HG02852 (cell line): ENCODE data around the gene TTC27.
A peak's percentile ranks its signal among the peaks of the same experiment; 100 is the strongest.
"Not testable (repeated sequence)": the region's sequence is repeated elsewhere in the genome, so short reads cannot be mapped to it uniquely, and the experiment has no call there.

Experiments used
- ATAC-seq: cut with Tn5 transposase; IDR thresholded peaks from one replicate; pipeline ENCODE4 v1.9.1; 2021; ENCODE audit warnings: mild to moderate bottlenecking, moderate library complexity; ENCODE audit not compliant: unreplicated experiment

The TTC27 gene

DNA sequence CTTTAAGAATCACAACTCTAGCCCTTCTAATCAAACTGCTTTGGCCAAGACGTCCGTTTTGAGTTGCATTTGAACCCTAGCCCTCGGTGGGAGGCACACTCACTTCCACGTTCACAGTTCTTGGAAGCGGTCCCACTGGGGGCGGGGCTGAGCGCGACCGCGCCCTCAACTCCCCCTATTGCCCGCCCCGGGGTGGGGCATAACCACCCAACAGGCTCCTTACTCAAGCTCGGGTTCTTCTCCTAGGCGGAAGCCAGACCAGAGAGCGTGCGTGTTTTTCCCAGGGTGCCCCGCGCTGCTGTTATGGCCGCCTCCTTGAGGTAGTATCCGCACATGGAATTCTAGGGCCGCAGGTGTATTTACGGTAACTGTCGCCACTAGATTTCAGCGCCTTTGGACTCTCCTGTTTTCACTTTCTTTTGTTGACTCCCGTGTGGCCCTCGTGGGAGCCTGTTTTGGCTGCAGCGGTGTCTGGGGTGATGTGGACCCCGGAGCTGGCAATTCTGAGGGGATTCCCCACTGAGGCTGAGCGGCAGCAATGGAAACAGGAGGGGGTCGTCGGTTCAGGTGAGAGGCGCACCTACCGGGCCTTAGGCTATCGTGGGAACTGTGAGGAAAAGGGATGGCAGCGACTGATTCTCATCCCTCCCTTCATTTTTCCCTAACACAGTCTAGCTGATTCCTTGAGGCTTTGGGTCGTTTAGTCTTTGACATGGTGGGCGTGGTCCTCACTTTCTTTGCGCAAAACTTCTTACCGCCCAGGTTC lies at the start of gene TTC27:
TSS of gene TTC27 (plus strand) at position 237 of the 766 bp plus-strand sequence. CDS start at position 480, 243 bp downstream.
- ATAC-seq = peak; percentile 100

- peak; percentile 70 for ATAC-seq
Observed at GRCh38 chr2:32591669-32592463, 36.0 kb upstream of the TTC27 start.

GRCh38 chr2:32594573-32594972 lies 33.3 kb upstream of the TTC27 start:
- ATAC-seq = no peak

DNA sequence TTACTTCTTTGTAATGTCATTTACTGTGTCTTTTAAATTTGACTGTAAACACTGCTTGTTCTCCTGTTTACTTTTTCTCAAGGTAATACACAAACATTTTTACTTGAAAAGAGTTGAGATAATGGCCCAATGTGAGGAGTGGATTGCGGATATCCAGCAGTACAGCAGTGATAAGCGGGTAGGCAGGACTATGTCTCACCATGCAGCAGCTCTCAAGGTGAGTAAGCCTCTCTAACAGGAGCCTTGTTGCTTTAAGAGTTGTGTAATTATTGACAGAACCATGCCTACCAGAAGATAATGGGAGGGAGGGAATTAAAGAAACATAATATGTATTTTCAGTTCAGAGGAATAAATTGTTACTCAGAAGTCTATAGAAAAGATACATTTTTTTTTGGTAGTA lies 16.5 kb upstream of the TTC27 start:
- ATAC-seq = no peak

DNA sequence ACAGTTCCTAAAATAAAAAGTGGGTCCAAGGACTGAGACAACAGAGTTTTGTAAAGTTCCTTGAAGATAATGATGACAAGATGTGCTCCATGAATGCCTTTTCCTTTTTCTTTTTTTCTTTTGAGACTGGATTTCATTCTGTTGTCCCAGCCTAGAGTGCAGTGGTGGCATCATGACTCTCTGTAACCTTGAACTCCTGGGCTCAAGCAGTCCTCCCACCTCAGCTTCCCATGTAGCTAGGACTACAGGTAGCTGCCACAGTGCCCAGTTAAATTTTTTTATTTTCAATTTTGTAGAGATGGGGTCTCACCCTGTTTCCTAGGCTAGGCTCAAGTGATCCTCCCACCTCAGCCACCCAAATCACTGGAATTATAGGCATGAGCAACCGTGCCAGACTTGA lies 16.1 kb upstream of the TTC27 start:
- no peak for ATAC-seq

DNA sequence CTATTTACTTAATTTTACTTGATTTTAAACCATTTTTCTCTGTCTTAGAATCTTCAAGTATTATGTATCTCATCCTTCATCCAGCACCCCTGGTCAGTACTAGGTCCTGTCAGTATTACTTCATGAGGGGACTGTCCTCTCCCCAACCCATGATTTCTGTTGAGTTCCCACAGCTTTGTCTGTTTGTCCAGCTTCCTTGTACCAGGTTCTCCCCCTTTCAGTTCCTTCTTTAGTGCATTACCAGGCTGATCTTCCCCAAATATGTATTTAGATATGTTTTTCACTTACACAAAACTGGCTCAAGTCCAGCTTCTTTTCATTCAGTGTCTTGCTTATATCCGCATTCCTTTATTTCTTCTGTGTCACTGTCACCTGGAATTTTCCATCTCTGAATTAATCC lies 13.8 kb upstream of the TTC27 start:
- ATAC-seq = no peak

DNA sequence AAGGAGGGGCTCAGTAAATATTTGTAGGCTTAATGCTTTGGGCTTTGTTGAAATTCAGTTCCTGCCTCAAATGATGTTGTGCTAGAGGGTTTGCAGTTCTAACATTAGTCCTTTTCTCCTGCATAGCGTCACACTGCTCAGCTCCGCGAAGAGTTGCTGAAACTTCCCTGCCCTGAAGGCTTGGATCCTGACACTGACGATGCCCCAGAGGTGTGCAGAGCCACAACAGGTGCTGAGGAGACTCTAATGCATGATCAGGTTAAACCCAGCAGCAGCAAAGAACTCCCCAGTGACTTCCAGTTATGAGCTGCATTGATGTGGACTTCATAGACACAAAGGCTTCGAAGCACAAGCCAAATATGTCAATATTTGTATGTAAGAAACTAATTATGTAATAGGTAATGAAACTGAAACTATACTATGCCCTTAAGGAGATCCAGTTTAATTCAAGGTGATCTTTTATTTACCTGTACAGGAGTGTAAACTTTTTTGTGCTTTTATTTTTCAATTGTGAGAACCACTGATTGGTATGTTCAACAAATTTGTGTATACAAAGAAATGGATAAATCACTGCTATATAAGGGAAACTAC lies 10.2 kb upstream of the TTC27 start:
- ATAC-seq = no peak

GRCh38 chr2:32622570-32623310 lies 5.1 kb upstream of the TTC27 start:
- no peak for ATAC-seq

DNA sequence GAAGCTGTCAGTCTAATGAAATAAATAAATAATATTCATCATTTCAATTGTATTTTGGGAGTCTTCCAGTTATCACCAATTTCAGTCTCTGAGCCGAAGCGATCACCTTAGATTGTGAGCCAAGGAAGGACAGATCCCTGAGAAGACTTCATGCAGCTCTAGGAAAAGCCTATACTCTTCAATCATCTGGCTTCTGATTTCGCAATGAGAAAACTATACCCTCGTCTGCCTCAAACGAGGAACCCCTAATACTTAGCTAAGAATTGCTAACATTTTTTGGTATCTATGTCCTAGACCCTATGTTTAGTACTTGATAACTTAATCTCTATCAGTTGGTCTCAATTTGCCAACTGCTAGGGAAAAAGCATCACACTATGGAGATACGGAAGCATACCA lies 4.5 kb upstream of the TTC27 start:
- ATAC-seq = no peak

DNA sequence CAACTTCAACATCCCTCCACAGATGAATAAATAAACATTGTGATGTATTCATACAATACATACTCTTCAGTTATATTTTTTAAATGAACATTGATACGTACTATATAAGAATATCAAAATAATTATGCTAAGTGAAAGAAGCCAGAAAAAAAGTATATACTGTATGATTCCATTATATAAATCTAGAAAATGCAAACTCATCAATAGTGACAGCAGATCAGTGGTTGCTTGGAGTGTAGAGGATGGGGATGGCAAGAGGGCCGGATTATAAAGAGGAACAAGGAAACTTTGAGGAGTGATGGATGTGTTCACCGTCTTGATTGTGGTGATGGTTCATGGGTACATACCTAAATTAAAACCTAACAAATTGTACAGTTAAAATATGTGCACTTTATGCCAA lies 3.0 kb upstream of the TTC27 start:
- ATAC-seq = no peak

DNA sequence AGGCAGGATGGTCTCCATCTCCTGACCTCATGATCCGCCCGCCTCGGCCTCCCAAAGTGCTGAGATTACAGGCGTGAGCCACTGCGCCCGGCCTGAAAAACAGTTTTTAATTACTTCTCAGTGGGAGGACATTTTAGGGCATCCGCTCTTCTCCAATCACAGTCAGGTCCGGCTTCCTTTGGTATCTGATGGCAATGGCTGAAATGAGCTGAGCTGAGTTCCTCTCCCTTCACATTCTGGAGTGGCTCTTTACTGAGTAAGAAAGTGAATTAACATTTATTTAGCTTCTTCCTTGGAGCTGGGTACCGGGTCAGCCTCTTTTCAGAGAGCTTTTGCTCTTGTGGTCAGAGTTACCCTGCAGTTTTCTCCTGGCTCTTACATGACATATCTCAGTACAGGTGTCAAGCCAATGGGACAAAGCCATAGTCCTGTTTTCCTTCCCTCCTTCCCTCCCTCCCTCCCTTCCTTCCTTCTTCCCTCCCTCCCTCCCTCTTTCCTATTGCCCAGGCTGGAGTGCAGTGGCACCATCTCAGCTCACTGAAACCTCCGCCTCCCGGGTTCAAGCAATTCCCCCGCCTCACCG lies 1.1 kb upstream of the TTC27 start:
- ATAC-seq = no peak

- peak; percentile 38 for ATAC-seq
Observed at GRCh38 chr2:32627441-32627813, 423 bp upstream of the TTC27 start.

DNA sequence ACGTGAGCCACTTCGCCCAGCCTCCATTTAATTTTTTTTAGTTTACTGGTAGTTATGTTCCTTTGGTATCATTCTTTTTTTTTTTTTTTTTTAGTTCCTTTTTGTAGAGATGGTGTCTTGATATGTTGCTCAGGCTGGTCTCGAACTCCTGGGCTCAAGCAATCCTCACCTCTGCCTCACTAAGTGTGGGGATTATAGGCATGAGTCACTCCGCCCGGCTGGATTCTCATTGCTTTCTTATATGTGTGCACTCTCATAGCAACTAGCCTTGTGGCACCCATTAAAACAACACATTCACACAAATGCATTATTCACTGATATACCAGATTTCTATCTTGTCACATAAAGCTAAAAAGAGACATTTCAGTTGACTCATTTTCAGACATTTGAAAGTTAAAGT lies 4.2 kb downstream of the TTC27 start:
- no peak for ATAC-seq

DNA sequence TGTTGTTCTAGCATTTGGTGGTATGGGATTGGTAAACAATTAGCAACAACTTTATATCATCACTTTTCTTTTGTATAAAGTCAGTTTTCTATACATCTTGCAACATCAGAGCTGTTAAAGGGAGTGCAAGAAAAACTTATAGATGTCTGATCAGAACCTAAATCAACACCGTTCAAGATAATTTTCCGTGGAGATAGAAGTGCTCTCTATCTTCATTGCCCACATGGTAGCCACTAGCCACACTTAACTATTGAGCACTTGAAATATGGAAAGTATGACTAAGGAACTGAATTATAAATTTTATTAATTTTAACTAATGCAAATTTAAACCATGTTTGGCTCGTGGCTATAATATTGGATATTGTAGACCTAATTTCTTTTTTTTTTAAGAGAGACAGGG lies 5.2 kb downstream of the TTC27 start:
- no peak for ATAC-seq

- ATAC-seq = not testable (repeated sequence)
Observed at GRCh38 chr2:32638548-32638947, 10.7 kb downstream of the TTC27 start.

DNA sequence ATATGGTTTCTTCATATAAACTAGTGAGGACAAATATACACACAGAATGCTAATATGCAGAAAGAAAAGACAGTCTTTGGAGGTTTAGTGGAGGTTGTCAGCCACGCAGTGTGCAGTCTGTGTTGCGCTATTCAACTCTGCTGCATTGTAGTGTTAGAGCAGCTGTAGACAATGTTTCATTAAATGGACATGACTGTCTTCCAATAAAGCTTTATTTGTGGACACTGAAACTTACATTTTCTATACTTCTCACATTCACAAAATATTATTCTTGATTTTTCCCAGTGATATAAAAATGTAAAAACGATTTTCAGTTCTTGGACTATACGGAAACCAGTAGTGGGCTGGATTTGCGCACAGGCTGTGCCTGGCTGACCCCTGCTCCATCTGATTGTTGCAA lies 13.3 kb downstream of the TTC27 start:
- ATAC-seq = no peak

GRCh38 chr2:32647180-32647651 lies 19.4 kb downstream of the TTC27 start:
- no peak for ATAC-seq

DNA sequence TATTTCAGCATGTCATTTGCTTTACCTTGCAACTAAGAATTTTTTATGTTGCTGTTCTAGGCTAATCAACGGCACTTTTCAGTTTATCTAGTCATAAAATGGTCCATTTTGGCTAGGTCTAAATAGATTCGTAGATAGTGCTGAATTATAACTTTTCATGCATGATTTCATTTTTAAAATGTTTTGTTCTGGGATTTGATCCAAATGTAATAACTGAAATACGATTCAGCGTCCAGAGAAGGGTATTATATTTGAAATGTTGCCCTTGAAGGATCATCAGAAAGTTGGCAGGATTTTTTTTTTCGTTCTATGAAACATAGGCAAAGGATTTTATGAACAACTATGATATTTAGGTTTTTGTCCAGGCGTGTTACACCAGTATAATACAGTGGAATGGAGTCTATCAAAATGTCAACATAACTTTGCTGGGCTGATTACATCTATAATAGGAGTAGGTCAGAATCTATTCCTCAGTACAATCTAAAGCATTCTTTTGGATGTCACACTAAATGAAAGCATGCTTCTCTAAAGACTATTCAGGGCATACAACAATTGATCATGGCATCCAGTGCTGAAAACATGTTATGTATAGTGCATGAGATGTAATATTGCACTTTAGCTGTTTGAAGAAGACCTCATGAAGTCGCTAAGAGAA lies 24.8 kb downstream of the TTC27 start:
- ATAC-seq = no peak

DNA sequence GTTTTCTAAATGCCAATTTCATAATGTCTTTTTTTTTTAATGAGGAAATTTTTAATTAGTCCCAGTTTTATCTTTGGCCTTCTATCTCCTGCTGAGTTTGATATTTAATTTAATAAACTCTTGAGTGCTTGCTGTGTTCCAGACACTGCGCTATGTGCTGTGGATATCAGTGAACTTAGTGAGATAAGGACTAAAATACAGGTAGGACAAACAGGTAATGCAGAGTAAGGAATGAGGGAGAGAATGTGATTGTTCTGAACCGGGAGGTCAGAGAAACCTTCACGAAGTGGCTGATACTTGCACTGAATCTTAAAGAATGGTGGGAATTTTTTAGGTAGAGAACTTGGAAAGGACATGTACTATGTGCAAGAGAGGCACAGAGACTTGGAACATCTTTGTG lies 28.2 kb downstream of the TTC27 start:
- ATAC-seq = no peak

GRCh38 chr2:32663864-32664263 lies 36.0 kb downstream of the TTC27 start:
- no peak for ATAC-seq
